AG04449 (cell line): ENCODE results near the gene ESAM.

Source experiments
- CTCF ChIA-PET: fragments of 350-600 bp; formaldehyde crosslinking; extraction: SDS; loops from one replicate; lab custom pipeline; 2021; ENCODE audit warnings: antibody characterized with exemption; lab: Yijun Ruan, JAX
- POLR2A ChIA-PET: fragments of 400-600, 350-600 bp; formaldehyde crosslinking; extraction: SDS; loops from one replicate; lab custom pipeline; 2020; ENCODE audit warnings: antibody characterized with exemption, inconsistent platforms; lab: Yijun Ruan, JAX
- DNase-seq: peaks from one replicate; pipeline ENCODE4 v3.0.0-alpha.2; 2010; ENCODE audit warnings: low read depth, low spot score
- H3K4me3 ChIP-seq: 2 replicates; pipeline ENCODE4 v1.5.1; 2011; ENCODE audit warnings: low read depth, mild to moderate bottlenecking, control low read depth, low read length
- CTCF ChIP-seq: IDR thresholded peaks from one replicate; pipeline ENCODE4 v1.5.1; 2011; ENCODE audit warnings: mild to moderate bottlenecking, moderate library complexity, low read length, control low read depth, inconsistent platforms; ENCODE audit not compliant: insufficient read depth; ENCODE audit errors: missing control alignments

ESAM gene

GRCh38 chr11:124725719-124726105 is 36.4 kb downstream of the ESAM start:
- ChIA-PET CTCF (interaction anchor here (1.3 to 2.2 kb wide), 3 partner anchors 8 to 57 kb away, joined by 3 to 5 read pairs (median 3); partner anchors contain the start of gene NRGN), POLR2A (no interaction called here)
- TF ChIP-seq CTCF, result no peak
- DNase-seq, result no peak
- H3K4me3 ChIP-seq, result no peak overlapping the region

DNA sequence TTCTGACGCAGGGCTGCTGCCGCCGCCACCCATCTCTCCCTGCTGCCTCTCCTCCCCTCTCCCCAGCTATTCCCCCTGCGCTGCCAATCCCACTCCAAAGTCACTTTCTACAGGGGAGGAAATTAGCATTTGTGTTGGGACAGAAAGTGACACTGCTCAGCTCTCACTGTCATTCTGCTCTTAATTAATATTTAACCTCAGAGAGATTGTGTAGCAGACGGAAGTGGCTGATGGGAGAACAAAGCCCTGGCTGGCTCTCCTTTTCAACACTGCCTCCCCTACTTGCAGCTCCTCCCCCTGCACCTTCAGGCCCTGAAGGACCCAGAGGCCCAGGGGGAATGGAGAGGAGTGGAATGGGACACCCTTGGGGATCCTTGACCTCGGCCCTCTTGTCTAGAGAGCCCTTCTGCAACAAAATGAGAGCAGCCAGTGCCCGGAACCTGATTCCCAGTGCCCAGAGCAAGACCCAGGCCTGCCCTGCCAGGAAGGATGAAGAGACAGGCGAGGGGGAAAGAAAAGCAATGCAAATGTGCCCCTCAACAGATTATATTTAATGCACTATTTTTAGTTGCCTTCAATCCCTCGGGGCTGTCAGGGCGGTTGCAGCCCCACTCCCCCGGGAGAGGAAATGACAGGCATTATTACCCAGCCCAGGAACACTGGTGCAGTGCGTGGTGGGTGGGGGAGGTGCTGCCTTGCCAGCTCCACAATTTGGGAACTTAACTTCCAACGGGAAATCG is 36.9 kb downstream of the ESAM start:
- ChIA-PET CTCF (interaction anchor here (1.0 to 2.2 kb wide), 6 partner anchors 9 to 56 kb away, joined by 3 to 5 read pairs (median 3); partner anchors contain the start of gene NRGN), POLR2A (no interaction called here)
- TF ChIP-seq CTCF, result no peak
- DNase-seq, result no peak
- no peak overlapping the region for H3K4me3 ChIP-seq

DNA sequence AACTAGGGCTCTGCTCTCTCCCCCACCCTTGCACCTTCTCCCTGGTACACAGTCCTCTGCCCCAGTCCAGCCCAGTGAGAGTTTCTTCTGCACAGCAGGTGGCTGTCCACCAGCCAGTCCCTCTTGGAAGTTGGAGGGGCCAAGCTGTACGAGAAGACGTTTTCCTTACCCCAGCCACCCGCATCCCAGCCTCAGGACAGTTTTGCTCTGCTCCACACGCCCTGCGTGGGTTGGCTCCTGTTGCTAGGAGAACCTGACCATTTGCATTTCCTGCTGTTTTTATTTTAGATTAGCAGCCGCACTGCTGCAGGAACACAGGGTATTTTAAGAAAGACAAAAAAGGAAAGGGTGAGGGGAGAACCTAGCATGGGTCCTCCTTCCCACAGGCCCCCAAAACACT is 39.9 kb downstream of the ESAM start:
- POLR2A ChIA-PET, result no interaction called here
- CTCF ChIA-PET, result no interaction called here
- no peak for TF ChIP-seq CTCF
- DNase-seq, result no peak
- H3K4me3 ChIP-seq, result no peak overlapping the region

- DNase-seq, result no peak
- POLR2A ChIA-PET, result no interaction called here
- TF ChIP-seq CTCF, result no peak
- CTCF ChIA-PET, result interaction anchor here (1.1 to 1.4 kb wide), 2 partner anchors 44 to 117 kb away, joined by 3 read pairs; no protein-coding TSS in a partner anchor
- no peak overlapping the region for H3K4me3 ChIP-seq
Observed at GRCh38 chr11:124719534-124719933, 42.6 kb downstream of the ESAM start.

DNA sequence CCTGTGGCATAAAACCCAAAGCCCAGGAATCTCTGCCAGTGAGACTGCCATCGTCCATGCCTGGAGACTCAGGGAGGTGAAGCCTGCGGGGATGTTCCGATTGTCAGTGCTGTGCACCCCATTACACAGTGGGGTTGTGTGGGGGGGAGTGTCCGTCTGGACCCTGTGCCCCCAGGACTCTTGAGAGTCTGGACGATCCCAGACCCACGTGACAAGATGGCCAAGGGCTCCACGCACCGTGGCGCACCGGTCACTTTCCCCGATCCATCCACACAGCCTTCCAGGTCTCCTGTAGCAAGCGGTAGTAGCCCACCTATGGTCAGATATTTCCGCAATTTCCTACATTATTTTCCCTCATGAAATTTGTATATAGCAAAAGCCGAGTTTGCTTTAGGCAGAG is 43.3 kb downstream of the ESAM start:
- DNase-seq, result no peak
- no peak for TF ChIP-seq CTCF
- POLR2A ChIA-PET, result no interaction called here
- CTCF ChIA-PET, result no interaction called here
- no peak overlapping the region for H3K4me3 ChIP-seq

GRCh38 chr11:124717786-124718651 is 44.1 kb downstream of the ESAM start:
- POLR2A ChIA-PET, result no interaction called here
- TF ChIP-seq CTCF, result no peak
- CTCF ChIA-PET, result interaction anchor here (0.9 kb wide), 1 partner anchor 13 kb away, joined by 3 read pairs; no protein-coding TSS in a partner anchor

More at GRCh38 chr11:124717786-124718651, 44.1 kb downstream of the ESAM start:
- H3K4me3 ChIP-seq, result peak overlapping the region; percentile 46
- no peak for DNase-seq
